GM18907 (cell line): ENCODE data around the gene IGFL4.

Experiments used
- ATAC-seq: cut with Tn5 transposase; IDR thresholded peaks from one replicate; pipeline ENCODE4 v1.9.1; 2021; ENCODE audit warnings: mild to moderate bottlenecking, moderate library complexity; ENCODE audit not compliant: unreplicated experiment

IGFL4 gene

DNA sequence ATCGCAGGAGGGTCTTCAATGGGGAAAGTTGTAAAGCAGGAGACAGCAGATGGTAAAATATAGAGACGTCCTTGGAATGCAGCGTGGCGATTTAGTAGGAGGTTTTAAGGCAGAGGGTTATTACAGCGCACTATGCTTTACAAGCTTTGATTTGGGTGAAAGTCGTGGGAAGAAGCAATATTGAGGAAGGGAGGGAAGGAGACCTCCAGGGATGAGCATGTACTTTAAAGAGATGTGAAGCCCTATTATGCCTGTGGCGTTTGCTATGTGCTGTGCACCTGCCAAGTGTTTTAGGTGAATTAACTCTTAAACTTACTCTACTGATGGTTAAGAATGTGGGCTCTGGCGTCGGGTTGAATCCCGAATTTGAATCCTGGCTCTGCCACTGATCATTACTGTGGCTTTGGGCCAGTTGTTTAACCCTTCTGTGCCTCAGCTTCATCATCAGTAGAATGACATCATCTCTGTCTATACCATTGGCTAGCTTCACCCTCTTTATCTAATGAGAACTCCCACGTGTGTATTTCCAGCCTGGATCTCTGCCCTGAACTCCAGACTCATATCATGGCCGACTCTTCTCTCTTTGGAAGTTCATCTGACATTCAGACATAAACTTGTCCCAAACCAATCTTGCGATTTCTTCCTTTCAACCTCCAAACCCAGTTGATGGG, 45.0 kb downstream of the IGFL4 start:
- ATAC-seq: no peak

DNA sequence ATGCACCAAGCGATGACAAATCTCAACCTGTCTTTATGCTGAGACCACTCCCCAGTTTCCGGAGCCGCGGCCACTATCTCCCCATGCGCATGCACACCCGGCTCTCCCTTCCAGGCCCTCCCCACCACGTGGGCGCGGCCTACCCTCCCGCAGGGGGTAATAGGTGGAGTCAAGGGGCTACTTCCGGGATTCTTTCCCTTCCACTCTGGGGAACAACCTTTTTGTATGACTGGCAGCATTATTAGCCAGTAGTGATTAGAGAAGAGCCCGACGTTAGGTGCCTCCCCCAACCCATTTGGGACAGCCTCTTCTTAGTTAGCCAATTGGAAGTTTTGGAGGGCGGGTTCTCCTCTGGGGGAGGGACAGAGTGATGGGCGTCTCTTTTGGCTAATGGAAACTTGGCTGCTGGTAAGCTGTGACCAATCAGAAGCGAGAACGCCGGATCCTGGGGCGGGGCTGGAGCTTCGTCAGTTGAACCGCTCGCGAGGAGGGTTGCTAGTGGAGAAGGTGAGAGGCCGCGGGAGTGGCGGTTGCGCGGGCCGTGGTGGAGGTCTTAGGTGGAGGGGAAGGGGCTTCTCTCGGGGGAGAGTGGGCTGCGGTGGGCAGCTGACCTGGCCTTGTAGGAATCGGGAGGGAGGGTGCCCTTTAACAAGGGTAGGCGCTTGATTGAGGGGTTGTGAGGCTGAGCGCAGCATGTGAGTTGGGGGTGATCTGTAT, 45.6 kb downstream of the IGFL4 start, which contains the start of gene CCDC61:
TSS of gene CCDC61 (plus strand) at position 470 of the 717 bp plus-strand sequence. CDS start 7,552 bp downstream, outside the sequence.
- ATAC-seq: peak; percentile 98

DNA sequence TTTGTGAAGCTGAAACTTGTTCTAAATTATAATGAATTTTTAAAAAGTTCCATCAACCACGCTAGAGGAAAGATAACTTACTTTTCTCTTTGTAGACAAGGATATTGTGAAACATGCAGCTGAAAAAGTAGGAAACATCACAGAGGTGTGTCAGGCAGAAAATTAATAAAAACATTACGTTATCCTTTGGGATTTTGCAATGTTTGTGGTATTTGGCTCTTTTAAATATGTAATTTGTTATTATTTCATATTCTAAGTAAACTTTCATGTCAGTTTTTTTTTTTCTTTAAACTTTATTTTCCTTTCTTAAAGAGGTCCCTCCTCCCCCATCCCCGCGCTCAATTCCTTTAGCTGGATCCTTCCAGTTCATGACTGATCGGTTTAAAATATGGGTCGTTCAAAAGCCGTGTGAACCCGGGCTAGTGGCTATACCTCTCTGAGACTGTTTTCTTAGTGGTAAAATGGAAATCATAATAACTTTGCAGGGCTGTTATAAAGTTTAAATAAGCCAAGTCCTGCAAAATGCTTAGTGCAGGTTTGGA, 46.3 kb downstream of the IGFL4 start:
- peak; percentile 1 for ATAC-seq

DNA sequence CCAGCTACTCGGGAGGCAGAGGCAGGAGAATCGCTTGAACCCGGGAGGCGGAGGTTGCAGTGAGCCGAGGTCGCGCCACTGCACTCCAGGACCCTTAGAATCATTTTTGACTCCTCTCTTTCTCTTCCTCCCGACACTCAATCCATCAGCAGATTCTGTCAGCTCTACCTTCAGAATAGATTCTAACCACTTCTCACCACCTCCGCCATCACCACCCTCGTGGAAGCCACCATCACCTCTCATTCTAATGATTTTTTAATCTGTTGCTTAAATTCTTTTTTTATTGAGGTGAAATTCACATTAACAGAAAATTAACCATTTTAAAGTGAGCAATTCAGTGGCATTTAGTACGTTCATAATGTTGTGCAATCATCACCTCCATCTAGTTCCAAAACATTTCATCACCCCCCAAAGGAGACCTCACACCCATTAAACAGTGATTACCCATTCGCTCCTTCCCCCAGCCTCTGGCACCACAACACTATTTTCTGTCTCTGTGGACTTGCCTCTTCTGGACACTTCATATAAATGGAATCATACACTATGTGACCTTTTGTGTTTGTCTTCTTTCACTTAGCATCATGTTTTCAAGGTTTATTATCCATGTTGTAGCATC, 50.6 kb downstream of the IGFL4 start:
- ATAC-seq: no peak
